HT1080 (cell line): ENCODE results near the gene IARS1. TPM values are rescaled to one million over a fixed set of nuclear protein-coding genes. Genes with fewer than 3 reads are reported as not detected.

Experiments used
- DNase-seq: peaks from one replicate; pipeline ENCODE4 v3.0.0-alpha.2; 2015; ENCODE audit warnings: low read depth
- small RNA-seq: library from RNA; depleted of rRNA; stranded (forward); fragments of <200 nt; gene quantifications from one replicate; pipeline ENCODE3, GENCODE V24; 2014
- total RNA-seq: library from RNA; depleted of rRNA; stranded (reverse); fragments of >200 nt; shearing (Covaris generic); gene quantifications from 2 replicates; pipeline ENCODE4 v1.2.3, GENCODE V29; 2014; rRNA removed

IARS1 gene
- total RNA-seq, 1 experiment from 2014 or later: 275 TPM

DNA sequence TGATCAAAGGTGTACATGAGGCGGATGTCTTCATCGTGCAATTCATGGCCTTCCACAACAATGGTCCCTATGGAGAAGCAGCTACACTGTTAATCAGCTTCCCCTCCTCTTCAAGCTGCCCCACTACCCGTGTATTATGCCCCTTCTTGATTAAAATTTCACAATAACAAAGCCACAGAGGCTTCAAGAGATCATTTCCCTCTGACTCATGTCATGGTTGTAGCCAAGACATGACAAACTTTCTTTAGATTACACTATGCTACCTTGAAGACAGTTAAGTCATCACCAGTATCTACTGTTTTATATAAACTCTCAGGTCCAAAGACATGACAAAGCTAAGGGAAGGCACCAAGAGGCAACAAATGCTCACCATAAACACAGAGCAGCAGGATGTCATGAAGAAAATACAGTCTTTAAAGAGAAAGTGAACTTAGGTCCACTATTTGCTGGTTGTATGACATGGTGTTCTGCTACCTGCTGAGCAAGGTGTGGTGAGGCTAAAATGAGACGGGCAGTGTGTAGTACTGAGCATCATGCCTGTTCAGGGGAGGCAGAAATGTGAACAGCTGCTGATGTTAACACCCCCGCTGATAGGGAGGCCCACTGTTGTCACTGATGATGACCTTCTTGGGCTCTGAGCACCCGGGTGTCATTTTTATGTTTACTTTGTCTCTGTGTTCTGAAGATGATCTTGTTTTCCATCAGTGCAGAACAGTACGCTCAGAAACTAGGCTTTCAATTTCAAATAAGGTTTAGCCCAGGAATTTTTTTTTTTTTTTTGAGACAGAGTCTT is 48.3 kb downstream of the IARS1 start:
- DNase-seq: peak; percentile 90

Small RNAs within 50 kb of the gene (small RNA-seq; reads per million reads assigned to genes)
- gene MIR3651 (not detected), gene SNORA84 (1.9 reads per million, percentile 82 among the genes with 10 or more reads in this experiment)

Other genes starting within 250 kb of the IARS1 start
- gene SPTLC1, start 178.3 kb downstream of the IARS1 start, total RNA-seq: 58.7 and 64.9 TPM in 2 replicates
- gene NOL8, start 31.7 kb upstream of the IARS1 start, total RNA-seq: 21.8 and 31.5 TPM in 2 replicates
- gene CENPP, start 32.3 kb upstream of the IARS1 start, total RNA-seq: 16.0 TPM in 2 replicates
- gene OGN, start 110.9 kb upstream of the IARS1 start, total RNA-seq: not detected in 2 replicates
- not detected in 2 replicates for gene OMD, start 130.8 kb upstream of the IARS1 start, total RNA-seq
- not detected in 2 replicates for gene ASPN, start 188.8 kb upstream of the IARS1 start, total RNA-seq
- 0.11 and 0.17 TPM in 2 replicates for gene ECM2, start 242.3 kb upstream of the IARS1 start, total RNA-seq